CD4-positive, alpha-beta T cell treated with Interferon gamma for 1 hour (primary cell): ENCODE results near the gene ZSWIM5.
A peak's percentile ranks its signal among the peaks of the same experiment; 100 is the strongest.
"Not testable (repeated sequence)": the region's sequence is repeated elsewhere in the genome, so short reads cannot be mapped to it uniquely, and the experiment has no call there.

Source experiments
- DNase-seq: peaks from one replicate; pipeline ENCODE4 v3.0.0-alpha.2; 2020

Gene ZSWIM5

DNA sequence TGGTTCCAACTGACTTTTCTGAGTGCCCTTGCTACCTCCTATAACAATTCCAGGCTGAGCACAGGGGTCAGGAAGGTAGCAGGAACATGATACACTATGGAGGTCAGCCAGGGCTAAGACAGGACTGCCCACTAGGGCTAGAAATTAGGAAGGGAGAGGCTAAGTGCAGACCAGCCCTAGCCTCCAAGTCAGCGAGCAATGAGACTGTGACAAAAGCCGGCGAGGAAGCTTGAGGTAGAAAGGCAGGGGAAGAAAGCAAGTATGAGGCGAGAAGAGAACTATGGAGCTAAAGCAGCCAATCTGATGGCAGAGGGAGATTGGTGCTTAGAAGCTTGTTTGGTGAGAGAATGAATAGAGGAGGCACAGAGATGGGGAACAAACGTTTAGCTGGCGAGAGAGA lies 189.6 kb downstream of the ZSWIM5 start:
- no peak for DNase-seq

DNA sequence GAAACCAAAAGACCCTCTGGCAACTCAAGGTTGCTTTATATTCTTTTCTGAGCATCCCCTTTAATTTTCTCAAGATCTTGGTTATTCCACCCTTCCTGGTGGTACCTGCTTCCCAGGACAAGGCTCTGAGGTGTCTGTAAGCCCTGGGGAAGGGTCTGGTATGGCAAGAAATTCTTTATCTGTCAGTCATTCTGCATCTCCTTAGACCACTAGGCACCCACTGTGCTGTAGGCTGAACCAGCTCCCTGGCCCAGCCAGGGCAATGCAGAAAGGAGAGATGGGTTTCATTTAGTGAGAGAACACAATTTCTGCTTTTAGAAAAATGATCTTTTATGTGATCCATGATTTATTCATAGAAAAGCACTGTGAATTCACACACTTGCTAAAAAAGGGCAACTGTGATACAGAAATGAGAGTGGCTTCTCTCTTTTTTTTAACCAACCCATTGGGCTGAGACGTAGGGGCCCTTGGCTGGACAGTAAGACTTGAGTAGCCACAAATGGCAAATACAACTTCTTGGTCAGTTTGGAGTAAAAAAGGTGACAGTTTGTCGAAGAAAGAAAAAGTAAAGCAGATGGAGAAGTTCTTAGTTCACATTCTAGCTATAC lies 190.2 kb downstream of the ZSWIM5 start:
- DNase-seq = no peak

DNA sequence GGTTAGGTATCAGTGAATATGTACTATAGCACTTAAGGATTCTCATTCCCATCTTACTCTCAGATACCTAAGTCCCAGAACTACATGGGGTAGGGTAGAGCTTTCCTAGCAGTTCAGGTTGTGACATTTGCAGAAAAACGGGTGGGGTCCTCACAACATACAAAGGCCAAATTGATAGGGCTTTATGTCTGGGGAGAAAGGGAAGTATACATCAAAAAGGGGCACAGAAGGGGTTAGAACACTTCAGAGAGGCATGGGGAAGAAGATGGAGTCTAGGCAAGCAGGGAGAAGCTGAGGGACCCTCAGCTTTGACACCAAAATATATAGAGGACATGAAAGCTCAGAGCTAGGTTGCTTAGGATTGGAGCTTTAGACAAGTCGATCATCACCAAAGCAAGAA lies 190.7 kb downstream of the ZSWIM5 start:
- DNase-seq = no peak

DNA sequence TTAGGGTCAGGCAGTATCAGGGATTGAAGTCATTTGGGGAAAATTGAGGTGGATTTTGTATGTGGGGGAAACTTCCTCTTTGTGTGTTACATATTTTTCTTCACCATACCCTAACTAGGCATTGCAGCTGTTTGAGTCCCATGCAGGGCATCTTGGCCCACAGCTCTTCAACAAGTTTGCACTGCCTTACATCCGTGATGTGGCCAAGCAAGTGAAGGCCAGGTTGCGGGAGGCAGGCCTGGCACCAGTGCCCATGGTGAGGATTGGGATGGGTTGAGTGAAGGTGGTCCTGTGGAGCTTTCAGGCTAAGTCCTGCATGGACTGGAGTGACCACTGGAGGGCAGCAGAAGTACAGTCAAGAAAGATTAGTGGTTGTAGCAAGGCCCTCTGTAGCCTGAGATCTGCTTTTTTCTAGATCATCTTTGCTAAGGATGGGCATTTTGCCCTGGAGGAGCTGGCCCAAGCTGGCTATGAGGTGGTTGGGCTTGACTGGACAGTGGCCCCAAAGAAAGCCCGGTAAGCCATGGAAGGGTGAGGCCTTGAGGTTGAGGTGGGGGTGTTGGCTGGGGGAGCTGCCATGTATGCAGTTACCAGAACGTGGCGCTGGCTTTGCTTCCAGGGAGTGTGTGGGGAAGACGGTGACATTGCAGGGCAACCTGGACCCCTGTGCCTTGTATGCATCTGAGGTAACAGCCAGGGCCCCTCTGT lies 191.9 kb downstream of the ZSWIM5 start:
- DNase-seq = peak; percentile 77

DNA sequence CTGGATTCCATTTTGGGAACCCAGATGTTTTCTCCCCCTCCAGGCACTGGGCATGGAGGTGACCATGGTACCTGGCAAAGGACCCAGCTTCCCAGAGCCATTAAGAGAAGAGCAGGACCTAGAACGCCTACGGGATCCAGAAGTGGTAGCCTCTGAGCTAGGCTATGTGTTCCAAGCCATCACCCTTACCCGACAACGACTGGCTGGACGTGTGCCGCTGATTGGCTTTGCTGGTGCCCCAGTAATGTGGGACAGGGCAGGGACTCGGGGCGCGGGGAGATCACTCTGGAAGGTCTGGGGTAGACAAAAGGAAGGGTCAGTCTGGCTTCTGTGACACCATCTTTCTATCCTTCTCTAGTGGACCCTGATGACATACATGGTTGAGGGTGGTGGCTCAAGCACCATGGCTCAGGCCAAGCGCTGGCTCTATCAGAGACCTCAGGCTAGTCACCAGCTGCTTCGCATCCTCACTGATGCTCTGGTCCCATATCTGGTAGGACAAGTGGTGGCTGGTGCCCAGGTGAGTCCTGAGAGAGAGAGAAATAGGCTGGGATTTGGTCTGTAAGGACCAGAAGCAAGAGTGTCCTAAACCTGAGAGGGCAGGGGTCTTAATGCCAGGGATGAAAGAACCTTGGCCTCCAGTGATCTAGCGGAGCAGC lies 192.7 kb downstream of the ZSWIM5 start:
- DNase-seq = no peak

DNA sequence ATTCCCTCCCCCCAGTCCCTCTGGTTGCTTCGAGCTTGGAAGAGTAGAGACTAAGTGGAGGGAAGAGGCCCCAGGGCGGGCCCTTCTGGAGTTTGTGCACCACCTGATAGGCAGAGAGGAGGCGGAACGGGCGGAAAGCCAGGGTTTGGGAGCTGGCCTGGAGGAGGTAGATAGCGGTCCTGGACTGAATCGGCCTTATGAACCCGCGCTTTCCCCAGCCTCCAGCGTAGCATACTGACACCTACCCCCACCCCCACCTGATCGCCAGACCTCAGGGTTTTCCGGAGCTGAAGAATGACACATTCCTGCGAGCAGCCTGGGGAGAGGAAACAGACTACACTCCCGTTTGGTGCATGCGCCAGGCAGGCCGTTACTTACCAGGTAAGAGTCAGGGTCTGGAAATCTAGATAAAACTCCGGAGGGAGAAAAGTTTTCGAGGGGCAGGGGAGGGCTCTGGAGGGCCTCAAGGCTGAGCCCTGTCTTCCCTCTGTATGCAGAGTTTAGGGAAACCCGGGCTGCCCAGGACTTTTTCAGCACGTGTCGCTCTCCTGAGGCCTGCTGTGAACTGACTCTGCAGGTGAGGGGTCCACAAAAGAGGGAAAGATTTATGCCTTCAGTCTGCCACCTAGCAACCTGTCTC lies 193.6 kb downstream of the ZSWIM5 start:
- no peak for DNase-seq

DNA sequence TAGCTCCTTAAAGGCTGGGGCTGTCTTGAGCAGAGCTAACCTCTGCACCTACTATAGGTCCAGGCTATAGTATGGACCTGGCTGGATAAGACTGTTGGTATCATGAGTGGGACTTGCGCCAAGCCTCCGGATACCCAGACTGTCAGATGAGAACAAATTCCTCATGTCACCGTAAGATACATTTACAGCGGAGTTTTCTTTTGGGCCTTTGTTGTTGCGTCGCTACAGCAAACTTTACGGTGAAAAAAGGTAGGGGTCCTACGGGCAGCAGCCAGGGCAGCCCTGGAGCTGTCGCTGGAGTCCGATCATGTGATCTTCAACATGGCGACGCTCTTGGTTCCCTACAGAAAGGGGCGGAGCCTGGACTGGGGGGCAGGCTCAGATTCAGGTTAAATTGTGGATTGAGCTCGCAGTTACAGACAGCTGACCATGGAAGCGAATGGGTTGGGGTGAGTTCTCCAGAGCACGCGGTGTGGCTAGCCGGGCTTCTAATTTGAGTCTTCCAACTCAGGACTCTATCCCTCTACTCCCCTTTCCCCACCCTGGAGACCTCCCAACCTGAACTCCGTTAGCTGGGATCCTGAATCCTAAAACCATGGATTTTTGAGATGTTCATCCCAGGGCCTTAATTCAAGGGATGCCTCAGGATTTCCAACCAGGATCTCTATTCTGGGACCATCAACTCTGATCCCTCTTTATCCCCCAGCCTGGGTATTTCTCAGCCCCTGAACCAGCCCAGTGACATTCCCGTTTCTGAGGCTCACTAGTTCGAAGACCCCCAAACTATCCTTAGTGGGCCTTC lies 194.4 kb downstream of the ZSWIM5 start, which contains the start of gene UROD:
TSS of gene UROD (plus strand) at position 418 of the 802 bp plus-strand sequence. CDS start at position 430, 12 bp downstream.
- peak; percentile 90 for DNase-seq

DNA sequence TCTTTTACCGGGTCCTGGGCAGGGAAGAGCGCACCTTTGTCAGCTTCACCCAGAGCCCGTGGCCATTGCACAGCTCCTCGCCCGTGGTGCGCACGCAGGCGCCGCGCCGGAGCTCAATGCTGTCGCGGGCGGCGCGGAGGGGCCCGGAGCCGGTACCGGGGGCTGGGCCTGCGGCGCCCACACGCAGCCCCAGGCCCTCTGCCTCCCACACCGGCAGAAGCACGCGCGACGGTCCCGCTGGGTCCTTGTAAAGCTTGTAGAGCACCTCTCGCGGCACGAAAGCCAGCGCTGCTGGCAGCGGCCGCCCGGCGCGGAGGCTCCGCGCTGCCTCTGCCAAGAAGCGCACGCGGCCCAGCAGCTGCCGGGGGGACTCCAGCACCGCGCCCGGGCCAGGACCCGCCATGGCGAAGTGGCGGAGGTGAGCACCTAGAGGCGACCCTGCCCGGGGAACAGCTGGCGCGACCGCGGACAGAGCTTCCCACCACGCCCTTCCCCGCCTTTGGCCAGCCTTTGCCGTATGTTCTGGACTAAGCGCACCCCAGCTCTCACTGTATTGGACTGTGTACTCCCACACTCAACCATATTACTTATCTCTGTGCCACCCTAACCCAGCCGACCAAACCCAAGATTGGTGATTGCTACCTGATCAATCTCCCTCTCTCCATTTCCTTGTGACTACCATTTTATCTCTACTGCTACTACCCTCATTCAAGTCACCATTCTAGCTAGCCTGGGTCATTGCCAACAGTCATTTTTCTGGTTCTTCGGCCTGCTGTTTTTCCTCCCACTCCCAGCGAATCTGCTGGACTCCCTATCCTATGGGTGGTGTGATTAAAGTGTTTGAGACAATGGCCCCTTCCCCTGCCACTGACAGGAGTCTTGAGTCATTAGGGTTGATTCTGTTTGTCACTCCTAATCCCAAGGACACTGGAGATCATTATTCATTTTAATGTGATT lies 195.3 kb downstream of the ZSWIM5 start, which contains the start of gene HECTD3:
TSS of gene HECTD3 (minus strand) at position 470 of the 957 bp plus-strand sequence. CDS start at position 403, 67 bp downstream.
- DNase-seq = peak; percentile 64

DNA sequence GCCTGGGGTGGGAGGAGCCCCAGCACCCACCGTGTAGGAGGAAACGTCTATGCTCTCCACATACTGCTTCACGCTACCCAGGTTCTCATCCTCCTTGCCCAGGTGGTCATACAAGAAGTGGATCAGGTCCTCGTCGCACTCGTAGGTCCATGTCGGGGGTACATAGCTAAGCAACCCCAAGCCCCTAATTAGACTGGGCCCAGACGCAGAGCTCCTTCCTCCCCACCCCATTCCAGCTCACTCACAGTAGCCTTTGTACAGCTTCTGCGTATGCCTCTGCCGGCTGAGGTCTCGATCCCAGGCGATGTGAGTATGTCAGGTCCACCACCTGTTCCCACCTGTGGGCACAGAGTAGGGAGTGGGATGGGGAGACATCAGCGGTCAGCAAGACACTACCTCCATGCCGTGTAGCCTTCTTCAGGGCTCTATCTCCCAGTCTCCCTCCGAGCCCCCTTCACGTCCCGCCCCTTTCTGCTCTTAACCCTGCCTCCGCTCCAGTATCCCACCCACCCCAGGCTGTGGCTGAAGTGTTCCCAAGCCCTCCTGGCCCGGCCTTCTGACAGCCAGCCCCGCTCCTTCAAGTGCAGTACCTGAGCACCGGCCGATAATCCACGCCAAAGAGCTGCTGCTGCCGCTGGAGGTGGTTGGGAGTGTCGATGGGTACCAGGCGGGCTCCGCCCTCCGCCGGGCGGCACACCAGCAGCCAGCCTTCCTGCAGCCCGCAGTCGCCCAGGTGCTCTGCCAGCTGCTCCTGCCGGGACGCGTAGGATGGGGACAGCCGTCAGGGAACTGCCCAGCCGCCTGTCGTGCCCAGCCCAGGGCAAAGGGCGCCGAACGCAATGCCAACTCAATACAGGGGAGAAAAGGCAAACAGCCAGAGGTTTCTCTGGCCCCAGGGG lies 196.2 kb downstream of the ZSWIM5 start:
- no peak for DNase-seq

DNA sequence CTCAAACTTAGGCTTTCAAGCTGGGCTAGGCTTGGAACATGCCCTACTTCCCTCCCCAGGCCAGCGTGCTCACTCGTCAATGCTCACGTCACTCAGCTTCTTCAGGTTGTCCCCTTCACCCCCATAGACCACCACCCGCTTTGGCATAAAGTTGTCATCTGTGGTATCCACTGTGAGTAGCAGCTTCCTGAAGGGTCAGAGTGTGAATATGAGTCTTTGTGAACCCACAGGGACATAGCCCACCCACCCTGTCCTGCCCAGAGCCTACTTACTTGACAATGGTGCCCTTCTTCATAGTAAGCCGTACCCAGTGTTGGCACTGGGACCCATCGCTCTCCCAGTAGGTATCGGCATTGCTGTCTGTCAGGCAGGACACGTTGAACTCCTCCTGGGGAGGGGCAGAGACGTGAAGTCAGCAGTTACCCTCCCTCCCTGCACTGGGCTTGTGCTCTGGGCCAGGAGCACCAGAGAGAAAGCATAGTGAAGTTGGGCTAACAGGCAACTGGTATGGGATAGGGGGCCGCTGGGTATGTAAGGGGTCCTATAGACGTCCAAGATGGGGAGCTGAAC lies 197.0 kb downstream of the ZSWIM5 start:
- no peak for DNase-seq

DNA sequence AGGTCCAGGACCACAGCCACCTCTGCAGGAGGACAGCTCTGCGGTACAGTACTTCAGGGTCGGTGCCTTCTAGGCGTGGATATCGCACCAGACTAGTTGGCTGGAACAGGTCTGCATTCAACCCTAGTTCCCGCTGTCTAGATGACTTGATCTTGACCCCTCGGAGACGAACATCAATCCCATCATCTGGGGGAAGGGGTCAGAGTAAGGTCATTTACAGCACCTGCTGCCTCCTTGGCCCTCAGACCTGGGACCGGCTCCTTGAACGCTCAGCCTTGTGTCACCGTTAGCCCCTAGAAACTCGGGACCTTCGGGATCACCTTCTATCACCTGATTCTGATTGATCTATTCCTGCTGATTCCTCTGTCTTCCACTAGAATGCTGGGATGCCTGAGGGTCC lies 197.9 kb downstream of the ZSWIM5 start:
- no peak for DNase-seq

DNA sequence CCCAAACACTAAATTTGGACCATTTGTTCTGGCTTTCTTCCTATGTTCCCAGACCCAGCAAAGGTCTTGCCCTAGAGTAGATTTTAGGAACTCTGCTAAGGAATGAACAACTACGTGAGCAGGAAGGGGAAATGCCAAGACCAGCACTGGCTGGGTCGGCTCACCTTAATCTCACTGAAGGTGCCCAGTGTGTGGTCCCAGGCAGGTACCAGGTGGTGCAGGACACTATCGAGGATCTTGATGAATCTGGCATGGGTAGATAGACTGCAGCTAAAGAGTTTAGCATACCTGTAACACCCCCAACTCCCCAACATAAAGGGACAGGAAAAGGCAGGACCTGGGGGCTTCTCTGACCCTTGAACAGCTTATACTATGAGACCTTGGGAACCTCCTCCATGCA lies 198.3 kb downstream of the ZSWIM5 start:
- no peak for DNase-seq

DNA sequence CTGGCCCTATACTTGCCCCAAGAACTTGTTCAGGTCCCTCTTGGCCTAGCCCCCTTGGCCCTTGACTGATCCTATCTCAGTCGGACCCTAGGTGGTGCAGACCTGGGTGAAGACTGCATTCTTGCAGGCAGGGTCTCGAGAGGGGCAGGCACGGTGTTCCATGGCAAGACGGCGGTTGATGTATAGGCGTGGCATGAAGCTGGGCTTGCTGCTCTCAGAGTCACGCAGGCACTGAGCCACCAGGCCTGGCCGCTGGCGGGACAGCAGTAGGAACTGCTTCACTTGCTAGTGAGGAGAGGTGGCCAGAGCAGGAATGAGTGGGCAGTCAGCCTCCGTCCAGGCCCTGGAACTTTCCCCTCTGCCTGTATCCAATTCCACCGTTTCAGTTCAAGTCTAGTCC lies 199.1 kb downstream of the ZSWIM5 start:
- no peak for DNase-seq

DNA sequence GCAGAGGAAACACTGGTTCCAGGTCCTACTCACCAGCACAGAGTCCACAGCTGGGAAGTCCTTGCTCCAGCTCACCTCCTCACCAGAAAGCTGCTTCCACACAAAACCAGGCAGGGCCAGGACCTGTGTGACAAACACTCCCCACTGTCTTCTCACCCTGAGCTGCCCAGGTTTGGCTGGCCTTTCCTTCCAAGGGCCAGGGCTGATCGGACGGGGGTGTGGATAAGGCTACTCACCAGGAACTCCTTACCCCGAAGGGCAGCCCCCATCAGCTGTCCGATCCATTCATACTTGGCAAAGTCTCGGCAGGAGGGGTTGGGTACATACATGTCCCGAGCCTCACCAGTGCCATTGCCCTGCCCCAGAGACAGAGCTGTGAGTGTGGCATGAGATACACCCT lies 200.6 kb downstream of the ZSWIM5 start:
- DNase-seq = no peak

DNA sequence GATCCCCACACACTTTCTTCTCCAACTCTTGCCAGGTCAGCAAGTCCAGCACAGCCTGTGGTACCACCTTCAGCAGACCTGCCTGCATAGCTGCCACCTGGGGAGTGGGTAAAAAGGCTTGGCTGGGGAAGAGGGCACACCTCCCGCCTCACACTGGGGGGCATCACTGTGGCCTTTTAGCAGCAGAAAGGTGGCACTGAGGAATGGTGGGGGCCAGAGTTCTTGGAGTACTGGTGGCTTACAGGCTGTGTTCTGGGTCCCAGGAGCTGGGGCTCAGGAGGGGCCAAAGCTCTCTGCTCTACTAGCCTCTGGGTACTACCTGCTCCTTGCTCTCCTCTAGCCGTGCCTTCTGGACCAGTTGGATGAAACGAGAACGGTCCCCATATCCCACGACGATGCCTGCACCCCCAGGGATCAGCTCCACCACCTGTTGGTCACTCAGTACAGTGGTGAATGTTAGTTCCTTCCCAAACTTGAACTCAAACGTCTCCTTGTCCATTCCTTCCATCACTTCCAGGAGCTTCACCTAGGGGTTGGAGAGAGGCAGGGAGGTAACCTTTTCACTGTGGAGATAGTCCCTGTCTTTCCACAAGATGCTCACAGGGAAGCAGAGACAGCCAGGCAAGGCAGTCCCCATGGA lies 202.0 kb downstream of the ZSWIM5 start:
- DNase-seq = no peak

DNA sequence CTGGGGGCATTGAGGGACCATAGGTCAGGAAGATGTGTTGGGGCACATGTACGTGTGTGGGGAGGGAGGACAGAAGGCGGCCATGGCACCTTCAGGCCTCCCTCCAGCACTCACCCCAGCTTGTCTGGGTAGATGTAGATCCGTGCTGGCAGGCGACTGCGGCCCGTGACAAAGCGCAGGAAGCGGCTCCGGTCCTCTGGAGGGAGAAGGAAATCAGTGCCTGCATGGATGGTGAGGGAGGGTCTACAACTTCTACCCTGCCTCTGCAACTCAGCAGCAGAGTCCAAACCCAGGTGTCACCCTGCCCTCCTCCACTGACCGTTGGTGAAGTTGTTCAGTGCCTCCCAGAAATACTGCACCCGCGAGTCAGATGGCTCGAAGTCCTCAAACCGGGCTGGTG lies 202.7 kb downstream of the ZSWIM5 start:
- DNase-seq = no peak

DNA sequence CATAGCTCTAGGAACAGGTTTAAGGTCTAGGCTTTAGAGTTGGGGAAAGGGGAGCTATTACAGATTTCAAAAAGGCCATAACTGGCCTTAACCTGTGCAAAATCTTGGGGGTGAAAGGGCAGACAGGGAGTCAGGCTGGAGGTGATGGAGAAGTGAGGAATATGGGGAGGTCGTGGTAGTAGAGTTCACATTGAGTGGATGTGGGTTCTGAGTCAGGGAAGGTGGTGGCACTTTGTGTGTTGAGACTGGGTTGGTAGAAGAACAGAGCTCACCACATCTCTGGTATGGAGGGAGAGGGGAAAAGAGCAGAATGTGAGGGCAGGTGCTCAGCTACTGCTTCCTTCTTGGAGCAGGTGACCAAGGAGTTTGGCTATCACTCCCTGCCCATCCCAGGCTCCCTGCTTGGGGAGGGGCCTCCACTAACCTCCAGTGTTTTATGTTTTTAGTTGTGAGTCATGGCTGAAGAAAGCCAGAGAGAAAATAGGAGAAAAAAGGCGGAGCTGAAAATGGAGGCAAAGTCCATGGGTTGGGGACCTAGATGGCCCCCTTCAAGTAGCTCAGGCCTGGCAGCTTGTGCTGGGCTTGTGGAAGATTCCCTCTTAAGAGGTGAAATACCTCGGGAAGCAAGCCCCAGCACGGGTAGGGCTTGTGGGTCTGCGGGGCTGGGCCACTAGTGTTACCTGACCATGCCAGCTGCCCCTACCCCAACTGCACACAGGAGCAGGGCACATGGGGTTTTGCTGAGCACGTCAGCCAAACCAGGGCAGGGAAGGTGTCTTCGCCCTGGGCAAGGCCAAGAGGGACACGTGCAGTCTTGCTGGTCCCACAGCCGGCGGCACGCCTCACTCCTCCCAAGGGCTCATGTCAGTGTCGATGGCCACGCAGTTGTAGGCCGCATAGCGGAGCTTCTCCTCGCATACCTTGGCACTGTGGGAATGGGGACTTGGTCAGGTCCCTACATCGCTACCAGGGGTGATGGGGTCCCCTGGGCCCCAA lies 203.5 kb downstream of the ZSWIM5 start:
- DNase-seq = no peak

DNA sequence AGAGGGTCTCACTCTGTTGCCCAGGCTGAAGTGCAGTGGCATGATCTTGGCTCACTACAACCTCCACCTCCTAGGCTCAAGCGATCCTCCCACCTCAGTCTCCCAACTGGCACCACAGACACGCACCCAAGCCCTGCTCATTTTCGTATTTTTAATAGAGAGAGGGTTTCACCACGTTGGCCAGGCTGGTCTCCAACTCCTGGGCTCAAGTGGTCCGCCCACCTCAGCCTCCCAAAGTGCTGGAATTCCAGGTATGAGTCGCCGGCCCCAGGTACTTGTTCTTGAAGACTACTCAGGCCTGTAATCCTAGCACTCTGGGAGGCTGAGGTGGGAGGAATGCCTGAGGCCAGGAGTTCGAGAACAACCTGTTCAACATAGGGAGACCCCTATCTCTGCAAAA lies 204.8 kb downstream of the ZSWIM5 start:
- DNase-seq = not testable (repeated sequence)
